GM19240 (cell line): ENCODE data around the gene NLK.
"Not testable (repeated sequence)": the region's sequence is repeated elsewhere in the genome, so short reads cannot be mapped to it uniquely, and the experiment has no call there.

ENCODE experiments used
- DNase-seq: peaks from one replicate; pipeline ENCODE4 v3.0.0; 2011; ENCODE audit warnings: low spot score; ENCODE audit not compliant: insufficient read length

Gene NLK

GRCh38 chr17:28194382-28194781, 151.9 kb downstream of the NLK start:
- DNase-seq, result no peak

GRCh38 chr17:28196636-28197035, 154.2 kb downstream of the NLK start:
- DNase-seq, result no peak

GRCh38 chr17:28199115-28199514, 156.6 kb downstream of the NLK start:
- DNase-seq, result no peak

GRCh38 chr17:28199728-28200127, 157.3 kb downstream of the NLK start:
- no peak for DNase-seq

GRCh38 chr17:28201315-28201714, 158.8 kb downstream of the NLK start:
- DNase-seq, result no peak

GRCh38 chr17:28204244-28204643, 161.8 kb downstream of the NLK start:
- DNase-seq, result no peak

- DNase-seq, result no peak
Observed at GRCh38 chr17:28204751-28205150, 162.3 kb downstream of the NLK start.

- DNase-seq, result no peak
Observed at GRCh38 chr17:28206292-28206691, 163.8 kb downstream of the NLK start.

- DNase-seq, result no peak
Observed at GRCh38 chr17:28211811-28212210, 169.3 kb downstream of the NLK start.

GRCh38 chr17:28213578-28213977, 171.1 kb downstream of the NLK start:
- DNase-seq, result not testable (repeated sequence)

- no peak for DNase-seq
Observed at GRCh38 chr17:28216052-28216451, 173.6 kb downstream of the NLK start.

- no peak for DNase-seq
Observed at GRCh38 chr17:28216528-28216927, 174.1 kb downstream of the NLK start.

- DNase-seq, result no peak
Observed at GRCh38 chr17:28219771-28220170, 177.3 kb downstream of the NLK start.

- DNase-seq, result no peak
Observed at GRCh38 chr17:28221751-28222414, 179.4 kb downstream of the NLK start.

GRCh38 chr17:28225271-28225670, 182.8 kb downstream of the NLK start:
- no peak for DNase-seq

- DNase-seq, result no peak
Observed at GRCh38 chr17:28225867-28226266, 183.4 kb downstream of the NLK start.

GRCh38 chr17:28226563-28227315, 184.3 kb downstream of the NLK start:
- DNase-seq, result no peak

GRCh38 chr17:28227316-28228108, 185.0 kb downstream of the NLK start:
- no peak for DNase-seq

- no peak for DNase-seq
Observed at GRCh38 chr17:28228109-28228840, 185.8 kb downstream of the NLK start.

GRCh38 chr17:28228986-28229729, 186.7 kb downstream of the NLK start:
- no peak for DNase-seq

- DNase-seq, result no peak
Observed at GRCh38 chr17:28230011-28230410, 187.5 kb downstream of the NLK start.
